Activated T-cell treated with anti-CD3 and anti-CD28 coated beads for 4 hours (primary cell): ENCODE data around the gene RNF2.
"Not testable (repeated sequence)": the region's sequence is repeated elsewhere in the genome, so short reads cannot be mapped to it uniquely, and the experiment has no call there.

ENCODE experiments used
- DNase-seq: peaks from one replicate; pipeline ENCODE4 v3.0.0-alpha.2; 2020

Gene RNF2

GRCh38 chr1:185044981-185045813, at the start of gene RNF2:
Gene RNF2 (plus strand): TSS chr1:185045558. CDS start chr1:185087554, 41,996 bp downstream.
- DNase-seq: peak; percentile 66

- not testable (repeated sequence) for DNase-seq
Observed at GRCh38 chr1:184999974-185000373, 45.4 kb upstream of the RNF2 start.

- DNase-seq: not testable (repeated sequence)
Observed at GRCh38 chr1:185001312-185001880, 44.0 kb upstream of the RNF2 start.

GRCh38 chr1:185008838-185009237, 36.5 kb upstream of the RNF2 start:
- DNase-seq: no peak

- DNase-seq: no peak
Observed at GRCh38 chr1:185010361-185010760, 35.0 kb upstream of the RNF2 start.

- DNase-seq: no peak
Observed at GRCh38 chr1:185014941-185015340, 30.4 kb upstream of the RNF2 start.

GRCh38 chr1:185015631-185016030, 29.7 kb upstream of the RNF2 start:
- DNase-seq: no peak

GRCh38 chr1:185016880-185017279, 28.5 kb upstream of the RNF2 start:
- no peak for DNase-seq

GRCh38 chr1:185017338-185017737, 28.0 kb upstream of the RNF2 start:
- DNase-seq: no peak

GRCh38 chr1:185017966-185018365, 27.4 kb upstream of the RNF2 start:
- no peak for DNase-seq

- no peak for DNase-seq
Observed at GRCh38 chr1:185027252-185027882, 18.0 kb upstream of the RNF2 start.

GRCh38 chr1:185033686-185034085, 11.7 kb upstream of the RNF2 start:
- DNase-seq: no peak

- DNase-seq: no peak
Observed at GRCh38 chr1:185035258-185035657, 10.1 kb upstream of the RNF2 start.

GRCh38 chr1:185038813-185039376, 6.5 kb upstream of the RNF2 start:
- no peak for DNase-seq

- no peak for DNase-seq
Observed at GRCh38 chr1:185039726-185040407, 5.5 kb upstream of the RNF2 start.

- DNase-seq: no peak
Observed at GRCh38 chr1:185040408-185040735, 5.0 kb upstream of the RNF2 start.

GRCh38 chr1:185041742-185042141, 3.6 kb upstream of the RNF2 start:
- DNase-seq: no peak

- DNase-seq: no peak
Observed at GRCh38 chr1:185042737-185043136, 2.6 kb upstream of the RNF2 start.

- no peak for DNase-seq
Observed at GRCh38 chr1:185044387-185044786, 971 bp upstream of the RNF2 start.

GRCh38 chr1:185045814-185046492, 595 bp downstream of the RNF2 start:
- peak; percentile 25 for DNase-seq

- DNase-seq: no peak
Observed at GRCh38 chr1:185046668-185047067, 1.3 kb downstream of the RNF2 start.

GRCh38 chr1:185049670-185050069, 4.3 kb downstream of the RNF2 start:
- DNase-seq: no peak
